ENCODE measurements around the gene AMMECR1L.
A peak's percentile ranks its signal among the peaks of the same experiment; 100 is the strongest.
"Not testable (repeated sequence)": the region's sequence is repeated elsewhere in the genome, so short reads cannot be mapped to it uniquely, and the experiment has no call there.

AMMECR1L gene

DNA sequence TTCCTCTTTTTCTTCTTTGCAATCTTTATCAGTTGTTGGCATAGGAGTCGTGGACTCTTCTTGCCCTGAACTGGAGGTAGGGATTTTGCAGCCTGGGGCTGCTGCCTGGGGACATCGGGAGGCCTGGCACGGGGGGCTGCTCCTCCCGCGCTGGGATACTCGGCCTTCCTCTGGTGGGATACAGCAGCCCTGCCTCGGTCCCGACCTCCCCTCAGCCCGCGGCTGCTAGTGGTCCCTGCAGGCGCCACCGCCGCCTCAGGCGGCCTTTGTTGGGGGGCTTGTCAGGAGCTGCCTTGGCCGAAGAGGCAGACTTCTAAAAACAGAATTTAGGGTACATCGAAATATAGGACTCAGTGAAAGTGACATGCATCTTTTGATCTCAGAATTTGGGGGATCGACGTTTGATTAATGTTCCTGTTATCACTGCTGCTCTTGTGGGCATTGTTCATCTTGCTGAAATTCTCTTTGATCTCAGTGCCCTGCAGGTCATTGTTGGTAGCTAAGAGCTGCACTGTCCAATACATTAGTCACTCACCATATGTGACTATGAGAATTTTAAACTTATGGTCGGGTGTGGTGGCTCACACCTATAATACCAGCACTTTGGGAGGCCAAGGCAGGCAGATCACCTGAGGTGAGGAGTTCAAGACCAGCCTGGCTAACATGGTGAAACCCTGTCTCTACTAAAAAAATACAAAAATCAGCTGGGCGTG lies 44.1 kb downstream of the AMMECR1L start:
- DNase-seq (ENCODE audit: low read depth), result no peak

DNA sequence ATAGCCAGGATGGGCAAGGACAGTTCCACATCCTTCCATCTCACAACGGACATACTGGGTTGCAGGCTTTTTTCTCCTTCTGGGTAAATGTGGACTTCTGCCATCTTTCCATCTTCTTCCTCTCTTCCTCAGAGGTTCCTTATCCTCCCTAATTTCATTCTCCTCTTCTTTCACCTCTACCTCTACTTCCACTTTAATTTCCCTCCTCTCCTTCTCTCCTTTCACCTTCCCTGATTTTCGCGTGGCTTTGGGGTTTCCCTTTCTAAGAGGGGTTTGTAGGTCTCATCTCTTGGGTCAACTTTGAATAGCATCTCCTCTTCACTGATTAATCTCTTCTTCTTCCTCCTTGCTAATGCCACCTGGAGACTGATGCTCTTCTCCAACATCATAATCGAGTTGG lies 44.9 kb downstream of the AMMECR1L start:
- no peak for DNase-seq (ENCODE audit: low read depth)

DNA sequence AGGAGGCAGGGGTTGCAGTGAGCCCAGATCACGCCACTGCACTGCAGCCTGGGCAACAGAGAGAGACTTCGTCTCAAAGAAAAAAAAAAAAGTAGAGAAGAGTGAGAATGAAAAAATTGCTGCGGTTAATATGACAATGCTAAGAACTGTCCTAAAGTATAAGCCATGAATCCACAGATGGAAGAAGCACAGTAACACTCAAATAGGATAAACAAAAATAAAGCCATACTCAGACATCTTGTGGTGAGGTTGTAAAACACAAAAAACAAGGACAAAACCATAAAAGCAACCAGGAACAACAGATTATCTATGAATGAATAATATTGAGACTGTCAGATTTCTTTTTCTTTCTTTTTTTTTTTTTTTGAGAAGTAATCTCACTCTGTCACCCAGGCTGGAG lies 50.8 kb downstream of the AMMECR1L start:
- DNase-seq (ENCODE audit: low read depth), result no peak

DNA sequence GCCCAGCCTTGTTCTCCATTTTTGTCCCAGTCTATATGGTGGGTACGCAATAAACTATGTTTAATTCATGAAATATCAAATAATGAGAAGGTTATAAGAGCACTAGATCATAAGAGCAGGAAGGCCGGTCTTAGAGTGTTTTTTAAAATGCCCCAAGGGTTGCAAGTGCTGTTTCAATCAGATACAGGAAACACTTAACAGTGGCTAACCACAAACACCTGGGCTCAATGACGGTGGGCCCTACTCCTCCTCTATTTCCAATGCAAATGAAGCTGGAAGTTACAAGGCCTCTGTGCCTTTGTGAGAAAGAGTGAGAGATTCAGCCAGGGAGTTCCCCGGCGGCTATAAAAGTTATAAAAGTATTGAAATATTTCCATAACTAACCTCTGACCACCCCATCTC lies 55.9 kb downstream of the AMMECR1L start:
- DNase-seq (ENCODE audit: low read depth), result no peak

DNA sequence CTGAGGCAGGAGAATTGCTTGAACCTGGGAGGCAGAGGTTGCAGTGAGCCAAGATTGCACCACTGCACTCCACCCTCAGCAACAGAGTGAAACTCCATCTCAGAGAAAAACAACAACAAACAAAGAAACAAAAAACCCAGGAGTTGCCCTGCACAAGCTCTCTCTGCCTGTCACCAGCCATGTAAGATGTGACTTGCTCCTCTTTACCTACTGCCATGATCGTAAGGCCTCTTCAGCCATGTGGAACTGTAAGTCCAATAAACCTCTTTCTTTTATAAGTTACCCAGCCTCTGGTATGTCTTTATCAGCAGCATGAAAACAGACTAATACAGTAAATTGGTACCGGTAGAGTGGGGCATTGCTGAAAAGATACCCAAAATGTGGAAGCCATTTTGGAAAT lies 59.0 kb downstream of the AMMECR1L start:
- not testable (repeated sequence) for DNase-seq (ENCODE audit: low read depth)

DNA sequence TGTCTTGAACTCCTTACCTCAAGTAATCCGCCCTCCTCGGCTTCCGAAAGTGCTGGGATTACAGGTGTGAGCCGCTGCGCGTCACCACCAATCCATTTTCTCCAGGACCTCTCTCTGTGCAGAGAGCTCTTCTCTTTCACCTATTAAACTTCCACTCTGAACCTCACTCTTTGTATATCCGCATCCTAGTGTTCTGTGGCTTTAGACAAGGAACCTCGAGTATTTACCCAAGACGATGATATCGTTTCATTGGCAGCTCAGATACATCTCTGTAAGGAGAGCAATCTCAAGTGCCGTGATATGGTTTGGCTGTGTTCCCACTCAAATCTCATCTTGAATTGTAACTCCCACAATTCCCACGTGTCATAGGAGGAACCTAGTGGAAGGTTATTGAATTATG lies 59.7 kb downstream of the AMMECR1L start:
- peak; percentile 27 for DNase-seq (ENCODE audit: low read depth)

DNA sequence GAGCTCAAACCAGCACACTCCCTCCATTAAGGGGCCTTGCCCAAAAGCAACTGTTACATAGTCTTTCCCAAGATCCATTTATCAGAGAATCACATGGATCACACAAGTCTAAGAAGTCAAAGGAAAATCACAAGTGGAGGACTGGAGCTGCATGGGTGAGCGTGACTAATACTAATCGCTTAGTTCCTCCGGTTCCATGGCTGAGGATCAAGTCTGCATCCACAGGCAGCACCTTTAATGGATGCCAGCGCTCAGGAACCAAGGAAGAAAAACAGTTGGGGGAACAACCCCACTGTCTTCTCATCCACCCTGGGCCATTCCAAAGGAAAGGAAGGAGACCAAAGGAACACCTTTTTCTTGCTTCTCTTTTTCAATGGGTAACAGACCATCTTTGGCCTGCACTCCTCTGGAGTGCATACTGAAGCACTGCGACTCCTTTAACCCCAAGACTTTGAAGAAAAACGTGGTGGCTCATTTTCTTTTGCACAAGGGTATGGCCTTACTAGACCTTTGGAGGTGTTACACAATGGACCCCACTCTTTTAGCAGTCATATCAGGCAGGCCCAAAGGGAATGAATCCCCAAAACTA lies 65.6 kb downstream of the AMMECR1L start:
- DNase-seq (ENCODE audit: low read depth), result peak; percentile 47

DNA sequence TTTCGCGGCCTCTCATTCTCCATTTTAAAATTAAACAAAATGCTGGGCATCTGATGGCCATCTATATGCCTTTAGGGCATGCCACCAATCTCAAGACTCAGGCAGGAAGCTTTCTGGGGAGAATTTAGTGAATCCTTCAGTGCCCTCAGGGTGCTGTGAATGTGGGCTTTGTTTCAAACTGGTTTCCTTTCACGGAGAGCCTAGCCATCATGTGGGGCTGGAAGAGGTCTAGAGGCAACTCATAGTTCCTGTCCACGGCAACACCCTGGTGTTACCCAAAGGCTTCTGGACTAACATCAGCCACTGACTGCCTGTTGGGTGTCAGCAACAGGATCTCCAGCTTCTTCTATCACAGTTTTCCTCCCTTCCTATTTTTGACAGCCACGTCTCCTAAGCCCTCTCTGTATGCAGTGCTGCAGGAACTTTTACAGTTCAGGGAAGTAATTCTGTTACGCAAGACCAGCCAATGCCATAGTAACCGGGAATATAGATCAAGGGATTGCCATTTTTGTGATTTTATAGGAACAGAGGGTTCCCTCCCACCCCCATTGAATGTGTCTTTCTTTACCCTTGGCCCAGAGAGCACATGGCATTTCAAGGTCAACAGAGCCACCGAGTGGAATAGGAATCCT lies 66.8 kb downstream of the AMMECR1L start:
- no peak for DNase-seq (ENCODE audit: low read depth)

DNA sequence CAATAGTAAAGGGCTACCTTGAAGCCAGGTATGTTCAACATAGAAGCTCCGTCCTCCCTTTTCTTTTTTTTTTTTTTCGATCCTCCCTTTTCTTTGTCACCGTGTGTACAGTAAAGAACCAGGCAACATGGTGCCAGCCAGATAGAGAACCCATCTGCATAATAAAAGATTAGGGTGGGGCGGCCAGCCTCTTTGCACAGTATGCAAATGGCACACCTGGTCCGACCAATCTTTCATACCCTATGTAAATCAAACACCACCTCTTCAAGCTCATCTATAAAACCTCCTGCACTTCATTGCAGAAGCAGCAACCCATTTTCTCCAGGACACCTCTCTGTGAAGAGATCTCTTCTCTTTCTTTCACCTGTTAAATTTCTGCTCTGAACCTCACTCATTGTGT lies 67.5 kb downstream of the AMMECR1L start:
- DNase-seq (ENCODE audit: low read depth), result no peak

DNA sequence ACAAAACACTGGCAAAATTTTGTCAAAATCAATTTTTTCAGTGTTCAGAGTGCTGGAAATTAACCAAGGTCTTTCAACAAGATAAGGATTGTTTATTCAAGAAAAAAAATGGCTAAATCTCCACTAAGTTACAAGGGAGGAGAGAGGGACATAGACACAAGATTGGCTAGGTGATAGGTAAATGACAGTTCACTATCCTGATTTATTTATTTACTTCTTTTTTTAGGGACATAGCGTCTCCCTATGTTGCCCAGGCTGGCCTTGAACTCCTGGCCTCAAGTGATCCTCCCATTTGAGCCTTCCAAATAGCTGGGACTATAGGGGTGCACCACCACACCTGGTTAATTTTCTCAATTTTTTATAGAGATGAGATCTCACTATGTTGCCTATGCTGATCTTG lies 71.1 kb downstream of the AMMECR1L start:
- no peak for DNase-seq (ENCODE audit: low read depth)

DNA sequence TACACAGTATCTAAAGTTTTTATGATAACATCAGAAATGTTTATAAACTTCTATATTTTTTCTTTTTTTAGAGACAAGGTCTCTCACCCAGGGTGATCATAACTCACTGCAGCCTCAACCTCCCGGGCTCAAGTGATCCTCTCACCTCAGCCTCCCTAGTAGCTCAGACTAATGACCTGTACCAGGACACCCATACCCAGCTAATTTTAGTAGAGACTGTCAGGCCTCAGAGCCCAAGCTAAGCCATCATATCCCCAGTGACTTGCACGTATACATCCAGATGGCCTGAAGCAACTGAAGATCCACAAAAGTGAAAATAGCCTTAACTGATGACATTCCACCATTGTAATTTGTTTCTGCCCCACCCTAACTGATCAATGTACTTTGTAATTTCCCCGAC lies 73.3 kb downstream of the AMMECR1L start:
- not testable (repeated sequence) for DNase-seq (ENCODE audit: low read depth)

All from amniotic epithelial cell (primary cell).